AG04450 (cell line): ENCODE data around the gene NEO1. TPM values are rescaled to one million over a fixed set of nuclear protein-coding genes. Genes with fewer than 3 reads are reported as not detected.

ENCODE experiments used
- CTCF ChIA-PET: fragments of 300-600, 350-600 bp; formaldehyde crosslinking; extraction: SDS; loops from one replicate; lab custom pipeline; 2022; ENCODE audit warnings: antibody characterized with exemption, inconsistent platforms; lab: Charles Lee
- POLR2A ChIA-PET: fragments of 350-600 bp; formaldehyde crosslinking; extraction: SDS; loops from one replicate; lab custom pipeline; 2021; ENCODE audit warnings: antibody characterized with exemption, inconsistent platforms; lab: Yijun Ruan, JAX
- DNase-seq: peaks from one replicate; pipeline ENCODE4 v3.0.0-alpha.2; 2011; ENCODE audit warnings: low read depth, low spot score
- H3K27ac ChIP-seq: one replicate; pipeline ENCODE4 v1.5.1; 2012; ENCODE audit warnings: low read depth, low read length, control low read depth
- H3K27me3 ChIP-seq: one replicate; pipeline ENCODE4 v1.6.0; 2012; ENCODE audit warnings: low read length; ENCODE audit not compliant: control insufficient read depth, insufficient read depth
- H3K4me3 ChIP-seq: 2 replicates; pipeline ENCODE4 v1.5.1; 2011; ENCODE audit warnings: mild to moderate bottlenecking, low read depth, low read length, control low read depth
- H3K9me3 ChIP-seq: 2 replicates; pipeline ENCODE4 v1.5.1; 2012; ENCODE audit warnings: low read length; ENCODE audit not compliant: control insufficient read depth, insufficient read depth
- CTCF ChIP-seq: IDR thresholded peaks from 2 replicates; pipeline ENCODE4 v1.5.1; 2011; ENCODE audit warnings: low read depth, low read length, control low read depth, inconsistent platforms
- polyA plus RNA-seq: library from polyadenylated mRNA; depleted of rRNA; stranded (reverse); fragments of >200 nt; gene quantifications from 2 replicates; pipeline ENCODE4 v1.2.3, GENCODE V29; 2011

Gene NEO1
- polyA plus RNA-seq, 1 experiment: 3.5 TPM

DNA sequence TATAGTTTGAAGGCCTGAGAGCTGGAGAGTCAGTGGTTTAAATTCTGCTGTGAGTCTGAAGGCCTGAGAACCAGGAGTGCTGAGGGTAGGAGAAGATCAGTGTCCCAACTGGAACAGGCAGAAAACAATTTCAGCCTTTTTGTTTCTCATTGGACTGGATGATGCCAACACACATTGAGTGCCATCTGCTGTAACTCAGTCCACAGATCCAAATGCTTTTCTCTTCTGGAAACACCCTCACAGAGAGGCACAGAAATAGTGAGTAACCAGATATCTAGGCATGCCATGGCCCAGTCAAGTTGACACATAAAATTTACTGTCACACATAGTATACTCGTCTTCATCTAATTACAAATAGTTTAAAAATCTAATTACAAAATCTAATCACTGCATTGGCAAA, 100.8 kb downstream of the NEO1 start:
- no peak for DNase-seq
- POLR2A ChIA-PET: no interaction called here
- Histone ChIP-seq H3K27ac (no peak overlapping the region), H3K4me3 (no peak overlapping the region), H3K27me3 (no peaks in the 10 kb centered on the region), H3K9me3 (no peaks in the 10 kb centered on the region)
- TF ChIP-seq CTCF: no peak
- CTCF ChIA-PET: interaction anchor here (1.1 kb wide), 1 partner anchor 447 kb away, joined by 3 read pairs; no protein-coding TSS in a partner anchor

DNA sequence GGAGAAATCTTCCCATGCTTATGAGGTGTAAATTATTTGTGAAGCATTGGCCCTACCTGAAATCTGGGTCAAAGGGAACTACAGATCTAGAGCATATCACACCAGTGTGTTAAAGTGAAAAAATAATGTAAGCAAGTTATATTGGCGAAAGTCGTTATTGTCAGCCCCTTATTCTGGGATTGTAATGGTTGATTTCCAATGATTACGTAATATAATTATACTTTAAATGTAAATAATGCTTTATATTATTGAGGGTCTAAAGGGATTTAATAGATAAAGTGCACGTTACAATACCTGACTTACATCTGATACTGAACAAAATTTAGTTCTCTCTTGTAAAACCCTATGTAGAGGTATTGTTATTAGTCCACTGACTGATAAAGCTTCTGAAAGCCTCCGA, 101.2 kb downstream of the NEO1 start:
- DNase-seq: no peak
- CTCF ChIA-PET: interaction anchor here (0.7 kb wide), 1 partner anchor 130 kb away, joined by 5 read pairs; no protein-coding TSS in a partner anchor
- Histone ChIP-seq H3K9me3 (no peaks in the 10 kb centered on the region), H3K27me3 (no peaks in the 10 kb centered on the region), H3K27ac (no peak overlapping the region), H3K4me3 (no peak overlapping the region)
- TF ChIP-seq CTCF: no peak
- POLR2A ChIA-PET: no interaction called here

GRCh38 chr15:73156431-73157191, 104.3 kb downstream of the NEO1 start:
- Histone ChIP-seq H3K27ac (no peak overlapping the region), H3K9me3 (no peaks in the 10 kb centered on the region), H3K27me3 (no peaks in the 10 kb centered on the region), H3K4me3 (no peak overlapping the region)
- POLR2A ChIA-PET: no interaction called here
- CTCF ChIA-PET: no interaction called here
- TF ChIP-seq CTCF: no peak
- no peak for DNase-seq

DNA sequence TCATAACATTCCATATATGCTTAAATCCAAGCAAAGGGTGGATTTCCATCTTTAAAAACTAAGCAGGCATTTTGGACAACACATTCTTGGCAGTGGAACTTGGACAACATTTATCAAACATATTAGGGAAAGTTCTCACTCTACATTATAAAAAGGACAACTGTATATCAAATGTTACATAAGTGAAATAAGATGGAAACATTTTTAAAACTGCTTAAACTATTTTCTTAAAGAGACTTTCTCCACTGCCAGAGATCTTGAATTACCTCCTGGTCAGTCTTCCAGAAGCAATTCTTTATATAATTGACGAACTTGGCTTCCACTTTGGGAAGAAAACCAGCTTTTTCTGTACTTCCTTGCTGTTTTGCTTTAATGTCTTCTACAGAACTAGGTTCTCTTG, 109.3 kb downstream of the NEO1 start:
- Histone ChIP-seq H3K27ac (no peak overlapping the region), H3K9me3 (peaks cover 3% of the 10 kb centered on the region; the same call in 1 of the 2 replicates), H3K27me3 (no peaks in the 10 kb centered on the region), H3K4me3 (no peak overlapping the region)
- ChIA-PET CTCF (no interaction called here), POLR2A (no interaction called here)
- DNase-seq: no peak
- no peak for TF ChIP-seq CTCF

- Histone ChIP-seq H3K27me3 (no peaks in the 10 kb centered on the region), H3K27ac (no peak overlapping the region), H3K4me3 (no peak overlapping the region), H3K9me3 (peaks cover 3% of the 10 kb centered on the region; the same call in 1 of the 2 replicates)
- POLR2A ChIA-PET: no interaction called here
- CTCF ChIA-PET: no interaction called here
- no peak for TF ChIP-seq CTCF
- no peak for DNase-seq
Measured at GRCh38 chr15:73165435-73165834, 113.2 kb downstream of the NEO1 start.
